Measurements from ENCODE around the gene AATF.

The AATF gene

GRCh38 chr17:36931697-36932382, 16.9 kb upstream of the AATF start:
- no peak for DNase-seq

DNA sequence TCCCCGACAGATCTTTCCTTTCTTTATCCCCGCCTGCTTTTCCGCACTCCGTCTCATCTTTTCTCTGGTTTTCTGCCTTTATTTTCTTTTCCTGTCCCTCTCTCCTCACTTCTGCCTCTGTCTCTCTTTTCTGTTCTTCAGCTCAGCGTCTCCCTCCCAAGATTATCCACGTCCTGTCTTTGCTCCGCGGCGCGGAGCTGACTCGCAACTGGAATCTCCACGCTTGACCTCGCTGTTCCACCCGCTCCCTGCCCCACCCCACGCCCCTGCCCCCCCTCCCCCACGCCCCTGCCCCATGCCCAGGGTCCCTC, 16.4 kb upstream of the AATF start:
- no peak for DNase-seq

GRCh38 chr17:36932694-36933511, 15.9 kb upstream of the AATF start:
- no peak for DNase-seq

- no peak for DNase-seq
Observed at GRCh38 chr17:36933512-36934143, 15.1 kb upstream of the AATF start.

GRCh38 chr17:36934144-36934691, 14.5 kb upstream of the AATF start:
- no peak for DNase-seq

- DNase-seq, result peak; percentile 38
Observed at GRCh38 chr17:36934692-36935630, 13.8 kb upstream of the AATF start.

- DNase-seq, result no peak
Observed at GRCh38 chr17:36935671-36936454, 12.9 kb upstream of the AATF start.

DNA sequence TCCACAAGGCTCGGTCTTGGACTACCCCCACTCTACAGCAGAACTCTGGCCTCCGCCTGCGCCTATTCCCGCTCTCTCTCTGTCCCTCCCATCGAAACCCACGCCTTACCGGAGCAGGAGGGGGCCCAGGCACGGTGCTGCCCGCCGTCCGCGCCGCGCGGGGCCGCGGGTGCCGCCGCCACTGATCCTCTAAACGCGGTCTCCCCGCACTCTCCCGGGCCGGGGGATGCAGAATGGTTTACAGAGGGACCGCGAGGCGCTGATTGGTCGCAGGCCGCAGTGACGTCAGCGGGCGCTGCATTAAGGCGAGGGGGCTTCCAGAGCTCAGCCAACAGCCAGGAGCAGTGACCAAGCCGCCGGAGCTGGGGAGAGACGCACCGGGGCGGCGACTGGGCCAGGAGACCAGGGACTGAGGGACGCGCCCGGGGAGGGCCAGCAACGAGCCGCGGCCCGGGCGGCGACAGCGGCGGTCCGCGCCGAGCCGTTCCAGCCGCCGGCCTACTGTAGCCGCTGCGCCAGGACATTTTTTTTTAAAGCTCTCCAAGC, 12.2 kb upstream of the AATF start:
- DNase-seq, result peak; percentile 87

- no peak for DNase-seq
Observed at GRCh38 chr17:36937001-36937958, 11.5 kb upstream of the AATF start, which contains the start of gene LHX1. Gene LHX1, plus strand, starts transcription at chr17:36937475. Its CDS starts 723 bp downstream, at chr17:36938198.

GRCh38 chr17:36937959-36938565, 10.7 kb upstream of the AATF start:
- DNase-seq, result no peak

- no peak for DNase-seq
Observed at GRCh38 chr17:36938566-36939051, 10.1 kb upstream of the AATF start.

DNA sequence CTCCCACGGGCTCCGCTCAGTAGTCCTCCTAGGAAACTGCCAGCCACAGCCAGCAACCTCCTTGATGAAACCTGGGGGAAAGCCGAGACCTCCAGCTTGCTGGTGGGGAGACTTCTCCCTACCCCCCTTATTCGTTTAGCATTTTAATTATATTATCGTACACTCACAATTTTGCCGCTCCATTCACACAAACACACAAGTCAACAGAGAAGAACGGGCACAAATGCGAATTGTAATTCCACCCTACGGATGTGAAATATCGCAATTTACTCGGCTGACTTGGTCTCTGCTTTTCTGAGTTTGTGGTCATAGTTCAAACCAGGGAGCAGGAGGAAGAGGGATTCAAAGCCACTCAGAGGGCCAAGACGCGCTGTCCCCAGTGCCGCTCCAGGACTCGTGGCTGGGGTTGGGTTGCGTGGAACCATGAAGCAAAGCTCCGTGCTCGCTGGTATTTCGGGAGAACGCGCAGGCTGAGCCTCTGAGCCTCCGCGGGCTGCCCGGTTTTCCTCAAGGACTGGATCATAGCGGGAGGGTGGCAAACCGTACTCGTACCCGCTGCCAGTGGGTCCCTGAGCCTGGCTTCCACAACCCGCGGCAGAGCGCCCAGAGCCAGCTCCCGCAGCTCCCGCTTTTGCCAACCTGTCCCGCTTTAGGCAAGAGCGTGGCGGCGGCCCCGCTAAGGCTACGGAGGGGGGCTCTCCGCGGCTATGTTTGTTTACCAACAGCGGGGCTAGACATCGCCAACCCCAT, 9.5 kb upstream of the AATF start:
- no peak for DNase-seq

- DNase-seq, result no peak
Observed at GRCh38 chr17:36939802-36940312, 8.9 kb upstream of the AATF start.

DNA sequence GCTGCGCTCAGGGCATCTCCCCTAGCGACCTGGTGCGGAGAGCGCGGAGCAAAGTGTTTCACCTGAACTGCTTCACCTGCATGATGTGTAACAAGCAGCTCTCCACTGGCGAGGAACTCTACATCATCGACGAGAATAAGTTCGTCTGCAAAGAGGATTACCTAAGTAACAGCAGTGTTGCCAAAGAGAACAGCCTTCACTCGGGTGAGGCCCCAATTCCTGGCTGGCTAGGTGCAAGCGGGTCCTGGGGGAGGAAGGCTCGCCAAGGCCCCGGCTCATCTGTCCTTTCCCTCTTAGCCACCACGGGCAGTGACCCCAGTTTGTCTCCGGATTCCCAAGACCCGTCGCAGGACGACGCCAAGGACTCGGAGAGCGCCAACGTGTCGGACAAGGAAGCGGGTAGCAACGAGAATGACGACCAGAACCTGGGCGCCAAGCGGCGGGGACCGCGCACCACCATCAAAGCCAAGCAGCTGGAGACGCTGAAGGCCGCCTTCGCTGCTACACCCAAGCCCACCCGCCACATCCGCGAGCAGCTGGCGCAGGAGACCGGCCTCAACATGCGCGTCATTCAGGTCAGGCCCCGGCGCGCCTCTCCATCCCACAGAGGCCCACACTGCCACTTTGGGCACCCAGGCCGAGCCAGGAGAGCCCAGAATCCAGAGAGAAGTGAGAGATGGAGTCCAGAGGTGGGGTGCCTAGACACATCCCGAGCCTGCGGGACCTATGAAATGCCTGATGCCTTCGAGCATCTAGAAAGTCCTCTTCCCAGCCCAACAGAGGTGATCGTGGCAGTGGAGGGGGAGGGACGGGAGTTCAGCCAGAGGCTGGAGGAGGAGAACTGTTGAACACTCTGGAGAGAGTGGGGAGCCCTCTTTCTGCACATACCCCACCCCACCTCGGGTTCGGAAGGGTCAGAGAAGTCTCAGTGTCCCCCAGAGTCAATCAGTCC, 8.2 kb upstream of the AATF start:
- DNase-seq, result no peak

GRCh38 chr17:36941265-36942010, 7.3 kb upstream of the AATF start:
- DNase-seq, result no peak

GRCh38 chr17:36942019-36942599, 6.6 kb upstream of the AATF start:
- no peak for DNase-seq
